Activated CD4-positive, alpha-beta memory T cell treated with anti-CD3 and anti-CD28 coated beads for 36 hours (primary cell): Measurements from ENCODE around the gene FAM98C. TPM values are rescaled to one million over a fixed set of nuclear protein-coding genes. Genes with fewer than 3 reads are reported as not detected.

ENCODE experiments used
- CTCF ChIA-PET: fragments of 350-600 bp; sonication (Branson Sonifier 250); formaldehyde crosslinking; loops from one replicate; lab custom pipeline; 2021; ENCODE audit warnings: antibody characterized with exemption, inconsistent platforms; lab: Charles Lee
- POLR2A ChIA-PET: fragments of 350-600 bp; sonication (Branson Sonifier 250); formaldehyde crosslinking; loops from one replicate; lab custom pipeline; 2021; ENCODE audit warnings: antibody characterized with exemption; lab: Charles Lee
- DNase-seq: peaks from one replicate; pipeline ENCODE4 v3.0.0-alpha.2; 2020
- H3K27ac Mint-ChIP-seq: one replicate; pipeline ENCODE4 v1.8.0; 2021; ENCODE audit warnings: mixed read lengths
- H3K27me3 Mint-ChIP-seq: one replicate; pipeline ENCODE4 v1.8.0; 2021; ENCODE audit warnings: mixed read lengths
- H3K36me3 Mint-ChIP-seq: one replicate; pipeline ENCODE4 v1.8.0; 2021; ENCODE audit warnings: mixed read lengths
- H3K4me1 Mint-ChIP-seq: one replicate; pipeline ENCODE4 v1.8.0; 2021; ENCODE audit warnings: low read depth, mixed read lengths
- H3K4me3 Mint-ChIP-seq: one replicate; pipeline ENCODE4 v1.8.0; 2021; ENCODE audit warnings: mild to moderate bottlenecking, mixed read lengths
- H3K9me3 Mint-ChIP-seq: one replicate; pipeline ENCODE4 v1.8.0; 2021; ENCODE audit warnings: mixed read lengths
- intact Hi-C: fragments of 100-400 bp; cut with micrococcal nuclease; formaldehyde crosslinking; loops from one replicate; pipeline ENCODE4 v1.15.1; 2023
- total RNA-seq, 2 experiments: library from RNA; stranded (reverse); gene quantifications; one replicate each; pipeline ENCODE4 v1.2.3, GENCODE V29; 2021

The FAM98C gene
- total RNA-seq, 2 experiments from 2014 or later: 29.8 to 31.9 TPM

GRCh38 chr19:38387550-38388348 is 15.1 kb upstream of the FAM98C start, which contains the start of gene GGN:
Gene GGN (minus strand): TSS chr19:38388034. CDS start chr19:38387261, 773 bp downstream.
- POLR2A ChIA-PET: interaction anchor here (0.6 to 3.0 kb wide), 5 partner anchors 8 to 476 kb away, joined by 3 to 28 read pairs (median 4); partner anchors contain the start of gene PSMD8

GRCh38 chr19:38388349-38389100 is 14.4 kb upstream of the FAM98C start, which contains the start of gene SPRED3:
Gene SPRED3 (plus strand): TSS chr19:38388697. CDS start chr19:38390303, 1,606 bp downstream.
- H3K27me3 Mint-ChIP-seq: peaks cover 3% of the 10 kb centered on the region
- POLR2A ChIA-PET: interaction anchor here (0.6 to 3.0 kb wide), 5 partner anchors 8 to 124 kb away, joined by 3 to 28 read pairs (median 4); partner anchors contain the start of gene PSMD8
- H3K9me3 Mint-ChIP-seq: no peaks in the 10 kb centered on the region
- DNase-seq: no peak
- H3K36me3 Mint-ChIP-seq: peaks cover 18% of the 10 kb centered on the region
- peak within 1 kb of the TSS; percentile 82 for H3K27ac Mint-ChIP-seq
- intact Hi-C loops: loop anchor here (1.0 to 5.0 kb wide), 5 partner anchors 14 to 126 kb away; partner anchors contain the start of genes KCNK6, PSMD8, RASGRP4 and SPINT2
- CTCF ChIA-PET: interaction anchor here (0.6 to 4.1 kb wide), 5 partner anchors 10 to 542 kb away, joined by 3 to 33 read pairs (median 6); partner anchors contain the start of genes FAM98C, MRPS12, PSMD8 and SARS2
- H3K4me1 Mint-ChIP-seq: peaks cover 28% of the 10 kb centered on the region
- H3K4me3 Mint-ChIP-seq: peak within 1 kb of the TSS; percentile 78

More at GRCh38 chr19:38387550-38388348, 15.1 kb upstream of the FAM98C start, which contains the start of gene GGN:
- Mint-ChIP-seq H3K27ac (peak within 1 kb of the TSS; percentile 69), H3K4me1 (peaks cover 25% of the 10 kb centered on the region), H3K27me3 (peaks cover 3% of the 10 kb centered on the region), H3K36me3 (peaks cover 25% of the 10 kb centered on the region), H3K4me3 (peak within 1 kb of the TSS; percentile 78), H3K9me3 (no peaks in the 10 kb centered on the region)
- intact Hi-C loops: loop anchor here (1.0 to 5.0 kb wide), 5 partner anchors 13 to 125 kb away; partner anchors contain the start of genes KCNK6, PSMD8, RASGRP4 and SPINT2
- CTCF ChIA-PET: interaction anchor here (0.7 to 4.1 kb wide), 6 partner anchors 12 to 542 kb away, joined by 3 to 33 read pairs (median 6); partner anchors contain the start of genes FAM98C, MRPS12, PSMD8 and SARS2
- peak; percentile 92 for DNase-seq

GRCh38 chr19:38389101-38389925 is 13.6 kb upstream of the FAM98C start:
- no peaks in the 10 kb centered on the region for H3K9me3 Mint-ChIP-seq

GRCh38 chr19:38389957-38390924 is 12.7 kb upstream of the FAM98C start:
- ChIA-PET POLR2A (interaction anchor here (0.6 to 1.3 kb wide), 4 partner anchors 10 to 480 kb away, joined by 3 to 4 read pairs (median 3); partner anchors contain the start of gene ACTN4), CTCF (interaction anchor here (0.6 to 4.1 kb wide), 2 partner anchors 13 to 1014 kb away, joined by 4 to 33 read pairs; partner anchors contain the start of gene FAM98C)
- Mint-ChIP-seq H3K9me3 (no peaks in the 10 kb centered on the region), H3K27ac (no peak overlapping the region), H3K4me1 (peaks cover 32% of the 10 kb centered on the region), H3K36me3 (peaks cover 7% of the 10 kb centered on the region), H3K27me3 (peaks cover 3% of the 10 kb centered on the region), H3K4me3 (peak overlapping the region; percentile 76)
- DNase-seq: no peak
- intact Hi-C loops: loop anchor here (5.0 kb wide), 3 partner anchors 37 to 128 kb away; partner anchors contain the start of genes KCNK6, RASGRP4, SPINT2 and YIF1B

More at GRCh38 chr19:38389101-38389925, 13.6 kb upstream of the FAM98C start:
- POLR2A ChIA-PET: interaction anchor here (0.6 to 1.0 kb wide), 3 partner anchors 9 to 289 kb away, joined by 3 read pairs; partner anchors contain the start of gene PSMD8
- peak overlapping the region; percentile 82 for H3K27ac Mint-ChIP-seq
- H3K36me3 Mint-ChIP-seq: peaks cover 15% of the 10 kb centered on the region
- H3K27me3 Mint-ChIP-seq: peaks cover 3% of the 10 kb centered on the region
- peak; percentile 36 for DNase-seq
- peaks cover 31% of the 10 kb centered on the region for H3K4me1 Mint-ChIP-seq
- intact Hi-C loops: loop anchor here (5.0 kb wide), 3 partner anchors 38 to 127 kb away; partner anchors contain the start of genes KCNK6, RASGRP4, SPINT2 and YIF1B
- peak overlapping the region; percentile 76 for H3K4me3 Mint-ChIP-seq
- CTCF ChIA-PET: interaction anchor here (2.4 to 4.1 kb wide), 2 partner anchors 13 to 541 kb away, joined by 9 to 33 read pairs; partner anchors contain the start of genes FAM98C, MRPS12 and SARS2

GRCh38 chr19:38391911-38392464 is 10.9 kb upstream of the FAM98C start:
- DNase-seq: no peak
- CTCF ChIA-PET: interaction anchor here (0.6 kb wide), 1 partner anchor 11 kb away, joined by 3 read pairs; the partner anchor contains the start of gene FAM98C
- H3K4me3 Mint-ChIP-seq: no peak overlapping the region
- H3K4me1 Mint-ChIP-seq: peaks cover 38% of the 10 kb centered on the region
- intact Hi-C loops: no loop called here
- H3K27ac Mint-ChIP-seq: no peak overlapping the region
- H3K27me3 Mint-ChIP-seq: peaks cover 3% of the 10 kb centered on the region
- no peaks in the 10 kb centered on the region for H3K9me3 Mint-ChIP-seq
- POLR2A ChIA-PET: interaction anchor here (0.5 kb wide), 1 partner anchor 249 kb away, joined by 3 read pairs; no protein-coding TSS in a partner anchor
- H3K36me3 Mint-ChIP-seq: peaks cover 5% of the 10 kb centered on the region

- Mint-ChIP-seq H3K27ac (no peak overlapping the region), H3K4me3 (no peak overlapping the region), H3K4me1 (peaks cover 32% of the 10 kb centered on the region), H3K36me3 (peaks cover 2% of the 10 kb centered on the region), H3K9me3 (no peaks in the 10 kb centered on the region), H3K27me3 (no peaks in the 10 kb centered on the region)
- DNase-seq: peak; percentile 48
- intact Hi-C loops: no loop called here
- POLR2A ChIA-PET: no interaction called here
- CTCF ChIA-PET: interaction anchor here (2.7 kb wide), 1 partner anchor 11 kb away, joined by 20 read pairs; the partner anchor contains the start of gene FAM98C
These were observed 10.1 kb upstream of the FAM98C start for GRCh38 chr19:38392707-38393308.

- peak; percentile 86 for DNase-seq
- Mint-ChIP-seq H3K27ac (peak overlapping the region; percentile 49), H3K27me3 (no peaks in the 10 kb centered on the region), H3K4me1 (peaks cover 26% of the 10 kb centered on the region), H3K9me3 (no peaks in the 10 kb centered on the region), H3K36me3 (peaks cover 2% of the 10 kb centered on the region), H3K4me3 (peak overlapping the region; percentile 73)
- intact Hi-C loops: no loop called here
- CTCF ChIA-PET: interaction anchor here (1.7 to 2.7 kb wide), 3 partner anchors 9 to 160 kb away, joined by 4 to 20 read pairs (median 11); partner anchors contain the start of genes FAM98C and PSMD8
- POLR2A ChIA-PET: interaction anchor here (1.2 to 2.7 kb wide), 2 partner anchors 8 to 11 kb away, joined by 3 to 7 read pairs; no protein-coding TSS in a partner anchor
These were observed 8.4 kb upstream of the FAM98C start for GRCh38 chr19:38394488-38394887.

GRCh38 chr19:38395381-38396114 is 7.3 kb upstream of the FAM98C start:
- peaks cover 20% of the 10 kb centered on the region for H3K4me1 Mint-ChIP-seq
- intact Hi-C loops: no loop called here
- peak overlapping the region; percentile 73 for H3K4me3 Mint-ChIP-seq
- no peaks in the 10 kb centered on the region for H3K9me3 Mint-ChIP-seq
- peak overlapping the region; percentile 49 for H3K27ac Mint-ChIP-seq
- CTCF ChIA-PET: interaction anchor here (0.7 to 2.7 kb wide), 4 partner anchors 8 to 239 kb away, joined by 4 to 20 read pairs (median 8); partner anchors contain the start of genes FAM98C and PSMD8
- DNase-seq: peak; percentile 61
- H3K36me3 Mint-ChIP-seq: peaks cover 2% of the 10 kb centered on the region
- POLR2A ChIA-PET: interaction anchor here (0.9 to 2.7 kb wide), 6 partner anchors 8 to 60 kb away, joined by 3 to 7 read pairs (median 4); partner anchors contain the start of genes CATSPERG, GGN, PSMD8 and RASGRP4
- no peaks in the 10 kb centered on the region for H3K27me3 Mint-ChIP-seq
